HG02678 (cell line): Measurements from ENCODE around the gene SPPL2A.
A peak's percentile ranks its signal among the peaks of the same experiment; 100 is the strongest.
"Not testable (repeated sequence)": the region's sequence is repeated elsewhere in the genome, so short reads cannot be mapped to it uniquely, and the experiment has no call there.

Experiments used
- ATAC-seq: cut with Tn5 transposase; IDR thresholded peaks from one replicate; pipeline ENCODE4 v1.9.1; 2021; ENCODE audit warnings: mild to moderate bottlenecking, moderate library complexity; ENCODE audit not compliant: unreplicated experiment

Gene SPPL2A, protein sequence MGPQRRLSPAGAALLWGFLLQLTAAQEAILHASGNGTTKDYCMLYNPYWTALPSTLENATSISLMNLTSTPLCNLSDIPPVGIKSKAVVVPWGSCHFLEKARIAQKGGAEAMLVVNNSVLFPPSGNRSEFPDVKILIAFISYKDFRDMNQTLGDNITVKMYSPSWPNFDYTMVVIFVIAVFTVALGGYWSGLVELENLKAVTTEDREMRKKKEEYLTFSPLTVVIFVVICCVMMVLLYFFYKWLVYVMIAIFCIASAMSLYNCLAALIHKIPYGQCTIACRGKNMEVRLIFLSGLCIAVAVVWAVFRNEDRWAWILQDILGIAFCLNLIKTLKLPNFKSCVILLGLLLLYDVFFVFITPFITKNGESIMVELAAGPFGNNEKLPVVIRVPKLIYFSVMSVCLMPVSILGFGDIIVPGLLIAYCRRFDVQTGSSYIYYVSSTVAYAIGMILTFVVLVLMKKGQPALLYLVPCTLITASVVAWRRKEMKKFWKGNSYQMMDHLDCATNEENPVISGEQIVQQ

DNA sequence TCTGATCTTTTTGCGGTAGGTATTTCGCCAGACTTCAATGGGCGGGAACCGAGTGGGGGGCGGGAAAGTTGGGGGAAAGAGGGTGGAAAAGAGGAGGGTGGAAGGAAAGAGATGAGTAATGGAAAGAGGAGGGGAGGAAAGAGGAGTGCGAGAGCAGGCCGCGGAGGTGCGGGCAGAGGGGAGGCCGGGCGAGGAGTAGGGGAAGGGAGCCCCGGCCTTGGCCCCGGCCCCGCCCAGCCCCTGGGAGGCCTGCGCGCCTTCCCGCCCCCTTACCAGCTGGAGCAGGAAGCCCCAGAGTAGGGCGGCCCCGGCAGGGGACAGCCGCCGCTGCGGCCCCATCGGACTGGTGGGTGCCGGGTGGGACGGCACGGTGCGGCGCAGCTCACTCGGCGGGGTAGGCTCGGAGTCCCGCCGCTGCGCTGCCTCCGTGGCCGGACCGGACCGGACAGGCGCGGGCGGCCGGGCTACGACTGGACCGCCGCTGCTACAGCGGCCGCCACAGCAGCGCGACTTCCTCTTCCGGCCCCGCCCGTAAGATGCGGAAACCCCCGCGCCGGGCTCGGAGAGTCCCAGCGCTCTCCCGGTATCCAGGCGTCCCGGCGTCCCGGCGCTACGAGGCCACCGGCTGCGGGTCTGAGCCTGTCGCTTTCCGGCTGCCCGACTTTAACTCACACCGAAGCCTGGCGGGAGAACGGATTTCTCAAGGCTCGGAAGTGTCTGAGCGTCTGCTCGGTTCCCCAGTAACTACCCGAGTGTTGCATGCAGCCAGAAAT lies at the start of gene SPPL2A:
Gene SPPL2A (minus strand): TSS at position 512 of the 773 bp plus-strand sequence. CDS start 173 bp downstream, at position 339.
- ATAC-seq, result peak; percentile 87

DNA sequence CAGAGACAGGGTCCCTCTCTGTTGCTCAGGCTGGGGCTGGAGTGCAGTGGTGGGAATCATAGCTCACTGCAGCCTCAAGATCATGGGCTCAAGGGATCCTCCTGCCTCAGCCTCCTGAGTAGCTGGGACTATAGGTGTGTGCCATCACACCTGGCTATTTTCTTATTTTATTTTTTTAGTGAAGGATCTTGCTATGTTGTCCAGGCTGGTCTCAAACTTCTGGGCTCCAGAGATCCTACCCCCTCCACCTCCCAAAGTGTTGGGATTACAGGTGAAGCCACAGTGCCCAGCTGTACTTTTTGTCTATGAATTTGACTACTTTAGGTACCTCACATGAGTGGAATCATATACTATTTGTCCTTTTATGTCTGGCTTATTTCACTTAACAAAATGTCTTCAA lies 49.1 kb upstream of the SPPL2A start:
- no peak for ATAC-seq

- ATAC-seq, result no peak
Measured at GRCh38 chr15:50813865-50814264, 48.4 kb upstream of the SPPL2A start.

DNA sequence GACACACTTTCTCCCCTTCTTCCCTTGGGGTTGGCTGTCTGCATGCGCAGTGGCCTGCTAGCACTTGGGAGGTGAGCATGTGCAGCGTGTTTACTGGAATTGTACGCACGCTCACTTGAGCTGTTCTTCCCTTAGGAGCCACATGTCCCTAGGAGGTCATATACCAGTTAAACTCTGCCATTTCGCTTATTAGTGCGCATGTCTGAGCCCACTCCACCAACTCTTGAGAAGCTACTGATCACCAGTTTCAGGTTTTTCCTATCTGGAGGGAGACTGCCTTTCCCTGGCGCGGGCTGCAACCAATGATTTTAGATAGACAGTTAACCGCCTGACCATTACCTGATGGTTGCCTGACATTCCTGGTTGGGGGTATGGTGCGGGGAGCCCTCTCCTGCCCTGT lies 47.6 kb upstream of the SPPL2A start:
- ATAC-seq, result no peak

GRCh38 chr15:50812181-50812506 lies 46.6 kb upstream of the SPPL2A start:
- not testable (repeated sequence) for ATAC-seq

DNA sequence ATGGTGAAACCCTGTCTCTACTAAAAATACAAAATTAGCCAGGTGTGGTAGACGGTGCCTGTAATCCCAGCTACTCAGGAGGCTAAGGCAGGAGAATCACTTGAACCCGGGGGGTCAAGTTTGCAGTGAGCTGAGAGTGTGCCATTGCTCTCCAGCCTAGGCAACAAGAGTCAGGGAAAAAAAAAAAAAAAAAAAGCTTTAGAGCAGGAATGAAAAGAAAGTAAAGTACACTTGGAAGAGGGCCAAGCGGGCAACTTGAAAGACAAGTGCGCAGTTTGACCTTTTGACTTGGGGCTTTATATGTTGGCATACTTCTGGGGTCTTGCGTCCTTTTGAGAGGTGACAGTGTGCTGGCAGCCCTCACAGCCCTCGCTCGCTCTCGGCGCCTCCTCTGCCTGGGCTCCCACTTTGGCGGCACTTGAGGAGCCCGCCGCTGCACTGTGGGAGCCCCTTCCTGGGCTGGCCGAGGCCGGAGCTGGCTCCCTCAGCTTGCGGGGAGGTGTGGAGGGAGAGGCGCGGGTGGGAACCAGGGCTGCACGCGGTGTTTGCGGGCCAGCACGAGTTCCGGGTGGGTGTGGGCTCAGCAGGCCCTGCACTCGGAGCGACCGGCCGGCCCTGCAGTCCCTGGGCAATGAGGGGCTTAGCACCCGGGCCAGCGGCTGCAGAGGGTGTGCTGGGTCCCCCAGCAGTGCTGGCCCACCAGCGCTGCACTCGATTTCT lies 46.1 kb upstream of the SPPL2A start:
- ATAC-seq, result not testable (repeated sequence)

DNA sequence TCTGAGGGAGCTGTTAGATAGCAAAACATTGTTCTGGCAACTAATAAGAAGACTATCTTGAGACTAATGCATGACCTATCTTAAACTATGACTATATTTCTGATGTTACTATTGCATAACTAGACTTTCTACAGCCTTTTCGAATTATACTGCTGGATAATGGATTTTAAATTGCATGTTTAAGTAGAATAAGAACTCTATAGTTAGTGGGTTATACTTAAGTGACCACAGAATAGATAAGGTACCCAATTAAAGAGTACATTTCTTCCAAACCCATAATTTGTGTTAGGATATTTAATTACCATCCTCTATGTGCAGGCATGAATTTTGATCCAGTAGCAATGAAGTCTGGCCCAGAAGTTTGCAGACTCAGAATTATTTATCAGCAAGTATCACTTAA lies 44.6 kb upstream of the SPPL2A start:
- ATAC-seq, result no peak

DNA sequence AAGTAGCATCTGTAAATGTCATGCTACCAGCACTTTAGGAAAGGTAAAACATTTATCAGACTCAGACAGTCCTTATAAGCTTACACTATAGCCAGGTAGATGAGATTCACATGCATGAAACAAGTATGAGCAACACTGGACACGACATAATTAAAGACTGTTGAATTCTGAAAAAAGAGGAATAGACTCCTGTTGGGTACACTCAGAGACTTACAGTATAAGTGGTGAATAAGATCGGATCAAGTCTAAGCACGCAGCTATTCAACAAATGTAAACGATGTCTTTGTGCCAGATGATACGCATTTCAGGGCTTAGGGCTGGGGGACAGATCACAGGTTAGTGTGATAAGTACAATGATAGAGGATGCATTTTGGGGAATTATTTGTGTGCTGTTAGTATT lies 43.2 kb upstream of the SPPL2A start:
- ATAC-seq, result no peak

DNA sequence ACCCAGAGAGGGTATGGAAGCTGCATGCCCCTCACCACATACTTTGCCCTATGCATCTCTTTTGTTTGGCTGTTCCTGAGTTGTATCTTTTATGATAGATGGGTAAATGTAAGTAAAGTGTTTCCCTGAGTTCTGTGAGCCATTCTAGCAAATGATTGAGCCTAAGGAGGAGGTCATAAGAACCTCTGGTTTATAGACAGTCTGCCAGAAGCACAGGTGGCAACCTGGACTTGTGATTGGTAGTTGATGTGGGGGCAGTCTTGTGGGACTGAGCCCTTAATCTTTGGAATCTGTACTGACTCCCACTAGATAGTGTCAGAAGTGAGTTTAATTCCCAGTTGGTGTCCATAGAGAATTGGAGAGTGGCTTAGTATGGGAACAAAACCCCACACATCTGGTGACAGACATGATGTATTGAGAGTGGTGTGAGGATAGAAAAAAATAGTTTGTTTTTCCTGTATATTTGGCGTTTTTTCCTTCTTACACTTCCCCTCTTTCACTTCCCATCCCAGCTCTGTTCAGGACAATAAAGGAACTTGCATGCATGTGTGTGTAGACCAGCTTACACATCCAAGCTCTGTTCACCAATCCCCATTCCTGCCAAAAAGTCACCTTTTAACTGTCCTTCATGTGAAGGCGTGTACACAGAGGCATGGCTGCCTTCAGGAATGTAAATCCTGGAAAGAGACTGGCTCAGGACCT lies 38.1 kb upstream of the SPPL2A start:
- no peak for ATAC-seq

GRCh38 chr15:50800715-50801114 lies 35.2 kb upstream of the SPPL2A start:
- ATAC-seq, result no peak

DNA sequence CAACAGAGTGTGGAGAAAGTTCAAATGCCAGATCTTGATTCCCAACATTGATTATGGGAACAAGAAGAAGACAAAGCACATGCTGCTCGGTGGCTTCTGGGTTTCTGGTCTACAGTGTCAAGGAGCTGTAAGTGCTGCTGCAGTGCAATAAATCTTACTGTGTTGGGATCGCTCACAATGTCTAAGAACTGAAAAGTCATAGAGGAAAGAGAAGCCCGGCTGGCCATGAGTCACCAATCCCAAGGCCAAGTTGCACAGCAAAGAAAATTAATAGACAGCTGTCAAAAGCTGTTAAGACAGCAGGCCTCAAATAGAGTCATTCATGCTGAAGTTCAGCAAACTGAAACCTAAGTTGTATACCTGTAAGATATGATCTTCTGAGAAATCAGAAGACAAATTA lies 33.2 kb upstream of the SPPL2A start:
- ATAC-seq, result no peak

DNA sequence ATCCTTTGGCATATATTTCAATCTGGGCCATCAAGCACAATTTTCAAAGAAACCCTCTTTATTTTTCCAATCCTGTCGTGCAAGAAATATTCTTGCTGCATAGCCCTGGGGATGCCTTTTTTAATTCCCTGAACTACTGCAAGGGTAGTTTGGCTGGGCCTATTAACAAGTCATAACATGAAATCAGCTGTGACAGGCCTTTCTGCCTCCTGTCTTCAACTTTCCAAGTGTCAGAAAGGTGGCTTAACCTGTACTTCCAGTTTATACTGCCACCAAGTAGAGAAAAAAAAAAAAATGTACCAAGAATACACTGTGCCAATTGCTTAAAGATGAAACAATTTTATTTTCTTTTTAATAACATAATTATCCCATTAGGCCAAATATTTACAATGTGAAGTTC lies 32.4 kb upstream of the SPPL2A start:
- ATAC-seq, result no peak

DNA sequence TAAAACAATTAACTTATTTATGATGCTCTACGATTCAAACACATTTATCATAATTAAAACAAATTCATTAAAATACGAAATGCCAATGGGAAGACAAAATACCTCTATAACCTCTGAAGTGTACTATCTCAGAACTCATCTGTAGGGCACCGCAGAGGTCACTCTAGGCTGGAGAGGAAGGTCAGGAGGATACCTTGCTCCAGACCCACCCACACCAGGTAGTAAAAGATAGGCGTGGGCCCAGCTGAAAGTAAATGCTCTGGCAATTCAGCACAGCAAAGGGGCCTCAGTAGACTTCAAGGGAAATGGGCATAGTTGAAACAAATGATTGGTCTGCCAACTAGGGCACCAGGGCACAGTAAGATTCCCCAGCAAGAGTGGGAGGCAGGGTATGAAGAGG lies 26.0 kb upstream of the SPPL2A start:
- ATAC-seq, result no peak

GRCh38 chr15:50790778-50791453 lies 25.4 kb upstream of the SPPL2A start:
- ATAC-seq, result no peak

GRCh38 chr15:50786871-50787270 lies 21.4 kb upstream of the SPPL2A start:
- no peak for ATAC-seq

GRCh38 chr15:50786438-50786837 lies 20.9 kb upstream of the SPPL2A start:
- no peak for ATAC-seq

DNA sequence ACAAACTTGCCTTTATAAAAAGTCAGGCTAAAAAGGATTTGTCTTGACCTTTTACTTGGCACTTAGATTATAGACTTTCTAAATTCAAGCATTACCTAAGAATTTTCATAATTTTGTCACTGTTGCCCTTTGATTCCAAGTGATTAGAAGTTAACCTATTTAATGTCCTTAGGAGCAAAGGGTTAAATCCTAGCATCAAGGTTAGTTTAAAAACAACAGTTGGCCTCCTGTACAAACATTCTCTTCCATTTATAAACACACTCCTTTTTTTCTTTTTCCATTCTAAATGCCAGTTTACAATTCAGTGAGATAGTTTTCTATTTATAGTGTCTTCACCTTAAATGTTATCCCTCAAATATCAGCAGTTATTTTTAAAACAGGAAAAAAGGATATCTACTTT lies 18.4 kb upstream of the SPPL2A start:
- ATAC-seq, result no peak

GRCh38 chr15:50783411-50783810 lies 17.9 kb upstream of the SPPL2A start:
- ATAC-seq, result no peak

GRCh38 chr15:50778086-50778485 lies 12.6 kb upstream of the SPPL2A start:
- ATAC-seq, result no peak

DNA sequence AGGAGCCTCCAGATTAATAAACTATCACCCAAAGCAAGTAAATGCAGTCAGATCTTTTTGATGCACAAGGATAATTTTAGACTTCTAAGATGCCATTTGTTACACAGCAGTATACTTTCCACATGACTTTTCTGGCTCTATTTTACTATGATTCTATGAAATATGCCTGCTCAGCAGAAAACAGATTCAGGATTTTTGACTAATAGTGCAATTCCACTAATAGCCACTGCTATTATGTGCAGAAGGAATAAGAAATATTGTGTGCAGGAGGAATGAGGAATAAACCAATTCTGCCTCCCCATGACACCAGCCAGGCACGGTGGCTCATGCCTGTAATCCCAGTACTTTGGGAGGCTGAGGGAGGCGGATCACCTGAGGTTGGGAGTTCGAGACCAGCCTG lies 11.5 kb upstream of the SPPL2A start:
- no peak for ATAC-seq
